GM23248 (cell line): ENCODE measurements around the gene CHADL. TPM values are rescaled to one million over a fixed set of nuclear protein-coding genes. Genes with fewer than 3 reads are reported as not detected.

Source experiments
- DNase-seq: peaks from one replicate; pipeline ENCODE4 v3.0.0-alpha.2; 2015
- H2AFZ ChIP-seq: fragments of 200-600 bp; sonication (generic); 2 replicates; pipeline ENCODE4 v1.6.1; 2016; ENCODE audit warnings: antibody characterized with exemption
- H3F3A ChIP-seq: fragments of 200-600 bp; sonication (generic); 2 replicates; pipeline ENCODE4 v1.6.1; 2016; ENCODE audit warnings: mild to moderate bottlenecking, antibody characterized with exemption, mixed run types; ENCODE audit not compliant: insufficient read depth
- H3K27ac ChIP-seq: fragments of 200-600 bp; sonication (generic); 2 replicates; pipeline ENCODE4 v1.5.1; 2016; ENCODE audit warnings: mild to moderate bottlenecking
- H3K27me3 ChIP-seq: fragments of 200-600 bp; sonication (generic); replicated peaks from 2 replicates; pipeline ENCODE4 v1.6.1; 2016; ENCODE audit warnings: mild to moderate bottlenecking; ENCODE audit not compliant: insufficient read depth
- H3K36me3 ChIP-seq: fragments of 200-600 bp; sonication (generic); 2 replicates; pipeline ENCODE4 v1.6.1; 2016; ENCODE audit warnings: low read depth, mild to moderate bottlenecking
- H3K4me1 ChIP-seq: fragments of 200-600 bp; sonication (generic); 2 replicates; pipeline ENCODE4 v1.6.1; 2016; ENCODE audit warnings: mild to moderate bottlenecking; ENCODE audit not compliant: insufficient read depth
- H3K4me2 ChIP-seq: fragments of 200-600 bp; sonication (generic); one replicate; pipeline ENCODE4 v1.6.1; 2016; ENCODE audit warnings: mild to moderate bottlenecking; ENCODE audit not compliant: unreplicated experiment
- H3K4me3 ChIP-seq: fragments of 200-600 bp; sonication (generic); 2 replicates; pipeline ENCODE4 v1.5.1; 2016; ENCODE audit warnings: mild to moderate bottlenecking
- H3K79me2 ChIP-seq: fragments of 200-600 bp; sonication (generic); 2 replicates; pipeline ENCODE4 v1.6.1; 2016; ENCODE audit warnings: mild to moderate bottlenecking; ENCODE audit not compliant: insufficient read depth
- H3K9ac ChIP-seq: fragments of 200-600 bp; sonication (generic); 2 replicates; pipeline ENCODE4 v1.6.1; 2016; ENCODE audit warnings: mild to moderate bottlenecking
- H3K9me2 ChIP-seq: fragments of 200-600 bp; sonication (generic); 2 replicates; pipeline ENCODE4 v1.6.1; 2016; ENCODE audit warnings: mixed run types, mild to moderate bottlenecking, moderate library complexity; ENCODE audit not compliant: insufficient read depth
- H3K9me3 ChIP-seq: fragments of 200-600 bp; sonication (generic); one replicate; pipeline ENCODE4 v1.6.1; 2017; ENCODE audit warnings: low read depth
- H4K20me1 ChIP-seq: fragments of 200-600 bp; sonication (generic); 2 replicates; pipeline ENCODE4 v1.6.0; 2016; ENCODE audit not compliant: insufficient read depth
- EZH2 ChIP-seq: fragments of 200-600 bp; sonication (generic); IDR thresholded peaks from 2 replicates; pipeline ENCODE4 v1.6.1; 2018; ENCODE audit warnings: antibody characterized with exemption, mild to moderate bottlenecking; ENCODE audit not compliant: insufficient read depth, poor library complexity, severe bottlenecking
- EZH2phosphoT487 ChIP-seq: fragments of 200-600 bp; sonication (generic); IDR thresholded peaks from 2 replicates; pipeline ENCODE4 v1.6.1; 2018; ENCODE audit warnings: antibody characterized with exemption, moderate library complexity, mild to moderate bottlenecking, low read depth; ENCODE audit not compliant: insufficient read depth
- WGBS, 2 experiments: methylation state at CpG; one replicate each; pipeline ENCODE4 v1.1.6; 2015 to 2017; ENCODE audit warnings: low lambda C conversion rate in 2 of 2, low coverage in 1 of 2; ENCODE audit errors: missing lambda C conversion rate in 2 of 2; 5-methylcytosine and 5-hydroxymethylcytosine counted together
- in situ Hi-C: fragments of 300-500 bp; cut with MboI; formaldehyde crosslinking; loops from 2 replicates; pipeline ENCODE4 v1.15.0; 2020
- polyA plus RNA-seq: library from polyadenylated mRNA; unstranded; fragments of >200 nt; fragmentation: Nextera tagmentation; extraction: Ambion mirVana; gene quantifications from 2 replicates; pipeline ENCODE4 v1.2.1, GENCODE V29; 2016
- total RNA-seq: library from RNA; depleted of rRNA; stranded (reverse); fragments of >200 nt; shearing (Covaris generic); gene quantifications from 2 replicates; pipeline ENCODE4 v1.2.3, GENCODE V29; 2014

CHADL gene
- total and polyA plus RNA-seq, 2 experiments from 2014 or later, result 0.22 to 0.88 TPM

DNA sequence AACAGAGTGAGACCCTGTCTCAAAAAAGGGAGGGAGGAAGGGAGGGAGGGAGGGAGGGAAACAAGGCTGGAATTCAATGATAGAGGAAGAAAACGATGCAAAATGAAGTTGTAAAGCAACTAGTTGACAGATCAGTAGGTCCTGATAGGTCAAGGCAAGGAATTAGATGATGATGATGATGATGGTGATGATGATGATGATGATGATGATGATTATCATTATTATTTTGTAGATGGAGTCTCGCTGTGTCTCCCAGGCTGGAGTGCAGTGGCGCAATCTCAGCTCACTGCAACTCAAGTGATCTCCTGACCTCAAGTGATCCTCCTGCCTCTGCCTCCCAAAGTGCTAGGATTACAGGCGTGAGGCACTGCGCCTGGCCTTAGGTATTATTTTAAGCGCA, 46.9 kb downstream of the CHADL start:
- H3F3A ChIP-seq, result no peaks in the 10 kb centered on the region
- no peaks in the 10 kb centered on the region for H3K9me3 ChIP-seq
- H3K27ac ChIP-seq, result no peak overlapping the region
- no peak for DNase-seq
- TF ChIP-seq EZH2phosphoT487 (no peak), EZH2 (no peak)
- WGBS, 2 experiments, result 95% methylated on average over 5 to 6 of the region's 6 CpGs
- H3K4me1 ChIP-seq, result 0 out of 2 replicates have a peak, but pooled peaks cover 6% of the 10 kb centered on the region
- H3K4me3 ChIP-seq, result no peak overlapping the region
- no peaks in the 10 kb centered on the region for H3K9me2 ChIP-seq
- no peaks in the 10 kb centered on the region for H4K20me1 ChIP-seq
- H3K4me2 ChIP-seq, result no peak overlapping the region
- no peak overlapping the region for H2AFZ ChIP-seq
- H3K36me3 ChIP-seq, result no peaks in the 10 kb centered on the region
- no peaks in the 10 kb centered on the region for H3K79me2 ChIP-seq
- no peak overlapping the region for H3K9ac ChIP-seq
- no peaks in the 10 kb centered on the region for H3K27me3 ChIP-seq
- in situ Hi-C loops, result no loop called here

DNA sequence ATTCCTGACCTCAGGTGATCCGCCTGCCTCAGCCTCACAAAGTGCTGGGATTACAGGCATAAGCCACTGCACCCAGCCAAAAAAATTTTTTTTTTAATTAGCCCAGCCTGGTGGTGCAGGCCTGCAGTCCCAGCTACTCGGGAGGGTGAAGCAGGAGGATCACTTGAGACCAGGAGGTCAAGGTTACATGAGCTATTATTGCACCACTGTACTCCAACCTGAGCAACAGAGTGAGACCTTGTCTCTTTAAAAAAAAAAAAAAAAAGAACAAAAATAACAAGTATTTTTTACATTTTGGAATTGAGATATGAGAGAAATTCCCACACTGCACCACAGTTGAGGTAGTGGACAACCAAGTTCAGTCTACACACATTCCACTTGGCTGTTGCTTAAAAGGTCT, 49.3 kb downstream of the CHADL start:
- no peak for DNase-seq
- Histone ChIP-seq H3K27ac (no peak overlapping the region), H3K27me3 (no peaks in the 10 kb centered on the region), H3K9me3 (no peaks in the 10 kb centered on the region), H2AFZ (no peak overlapping the region), H3K79me2 (no peaks in the 10 kb centered on the region), H3K36me3 (no peaks in the 10 kb centered on the region), H3K4me3 (no peak overlapping the region), H3K9me2 (no peaks in the 10 kb centered on the region), H3K4me2 (no peak overlapping the region), H3K4me1 (no peaks in the 10 kb centered on the region), H3F3A (no peaks in the 10 kb centered on the region), H3K9ac (no peak overlapping the region), H4K20me1 (no peaks in the 10 kb centered on the region)
- no peak for TF ChIP-seq EZH2phosphoT487
- TF ChIP-seq EZH2, result no peak
- in situ Hi-C loops, result no loop called here
- 86 to 90% methylated on average over 2 of the region's 2 CpGs for WGBS, 2 experiments

DNA sequence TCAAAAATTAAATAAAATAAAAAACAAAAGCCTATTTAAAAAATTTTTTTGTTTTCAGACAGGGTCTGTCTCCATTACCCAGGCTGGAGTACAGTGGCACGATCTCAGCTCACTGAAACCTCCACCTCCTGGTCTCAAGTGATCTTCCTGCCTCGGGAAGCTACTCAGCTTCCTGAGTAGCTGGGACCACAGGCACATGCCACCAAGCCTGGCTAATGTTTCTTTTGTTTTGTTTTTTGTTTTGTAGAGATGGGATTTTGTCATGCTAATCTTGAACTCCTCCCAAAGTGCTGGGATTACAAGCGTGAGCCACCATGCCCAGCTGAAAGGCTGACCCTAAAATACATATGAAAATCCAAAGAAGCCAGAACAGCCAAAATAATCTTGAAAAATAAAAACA, 56.1 kb downstream of the CHADL start:
- H2AFZ ChIP-seq, result no peak overlapping the region
- H3K79me2 ChIP-seq, result no peaks in the 10 kb centered on the region
- TF ChIP-seq EZH2phosphoT487 (no peak), EZH2 (no peak)
- no peak overlapping the region for H3K27ac ChIP-seq
- WGBS, 2 experiments, result 41 to 43% methylated on average over 3 of the region's 3 CpGs
- H3K36me3 ChIP-seq, result peaks cover 4% of the 10 kb centered on the region; the same call in 1 of the 2 replicates
- no peaks in the 10 kb centered on the region for H3K9me2 ChIP-seq
- no peaks in the 10 kb centered on the region for H3F3A ChIP-seq
- no peaks in the 10 kb centered on the region for H4K20me1 ChIP-seq
- no peak overlapping the region for H3K4me2 ChIP-seq
- no peaks in the 10 kb centered on the region for H3K4me1 ChIP-seq
- DNase-seq, result no peak
- no peak overlapping the region for H3K9ac ChIP-seq
- in situ Hi-C loops, result no loop called here
- no peaks in the 10 kb centered on the region for H3K9me3 ChIP-seq
- no peak overlapping the region for H3K4me3 ChIP-seq
- H3K27me3 ChIP-seq, result no peaks in the 10 kb centered on the region

GRCh38 chr22:41181349-41182241, 59.1 kb downstream of the CHADL start:
- no peaks in the 10 kb centered on the region for H3K9me3 ChIP-seq
- no peaks in the 10 kb centered on the region for H3K4me1 ChIP-seq
- H3K4me3 ChIP-seq, result no peak overlapping the region
- WGBS, 2 experiments, result 81 to 83% methylated on average over 15 of the region's 15 CpGs
- peaks cover 25% of the 10 kb centered on the region; the same call in 1 of the 2 replicates for H3K36me3 ChIP-seq
- no peak overlapping the region for H3K27ac ChIP-seq
- TF ChIP-seq EZH2, result no peak
- no peak for DNase-seq
- no peaks in the 10 kb centered on the region for H4K20me1 ChIP-seq
- H3K9ac ChIP-seq, result no peak overlapping the region
- no peak overlapping the region for H2AFZ ChIP-seq
- in situ Hi-C loops, result no loop called here
- no peaks in the 10 kb centered on the region for H3K9me2 ChIP-seq
- no peaks in the 10 kb centered on the region for H3F3A ChIP-seq
- no peaks in the 10 kb centered on the region for H3K27me3 ChIP-seq
- H3K4me2 ChIP-seq, result no peak overlapping the region
- no peaks in the 10 kb centered on the region for H3K79me2 ChIP-seq
